Large intestine (tissue), 3 donors: Measurements from ENCODE around the gene CLINT1. TPM values are rescaled to one million over a fixed set of nuclear protein-coding genes. Genes with fewer than 3 reads are reported as not detected.
"Not testable (repeated sequence)": the region's sequence is repeated elsewhere in the genome, so short reads cannot be mapped to it uniquely, and the experiment has no call there.

Experiments
- DNase-seq, 2 donors: peaks; one replicate each; pipeline versions ENCODE4 v3.0.0 to v3.0.0-alpha.2; 2013
- H3K27ac ChIP-seq: one replicate; pipeline ENCODE4 v1.5.1; 2013; ENCODE audit warnings: low read length
- H3K27me3 ChIP-seq: 2 replicates; pipeline ENCODE4 v1.6.1; 2013; ENCODE audit warnings: low read length; ENCODE audit not compliant: control insufficient read depth, insufficient read depth
- H3K36me3 ChIP-seq: 2 replicates; pipeline ENCODE4 v1.6.1; 2013; ENCODE audit warnings: low read length; ENCODE audit not compliant: control insufficient read depth, insufficient read depth
- H3K4me1 ChIP-seq: one replicate; pipeline ENCODE4 v1.6.1; 2013; ENCODE audit warnings: low read length; ENCODE audit not compliant: control insufficient read depth, insufficient read depth
- H3K4me3 ChIP-seq: one replicate; pipeline ENCODE4 v1.5.1; 2013; ENCODE audit warnings: low read length
- H3K9me3 ChIP-seq: one replicate; pipeline ENCODE4 v1.6.1; 2013; ENCODE audit warnings: mild to moderate bottlenecking, low read depth, low read length, moderate library complexity; ENCODE audit not compliant: control insufficient read depth
- WGBS: methylation state at CpG from one replicate; pipeline ENCODE4 v1.1.5; 2013; ENCODE audit warnings: low lambda C conversion rate; ENCODE audit not compliant: insufficient coverage; 5-methylcytosine and 5-hydroxymethylcytosine counted together
- polyA plus RNA-seq: library from polyadenylated mRNA; unstranded; fragments of 120-200 nt; gene quantifications from one replicate; pipeline ENCODE4 v1.2.1, GENCODE V29; 2013

The CLINT1 gene
- polyA plus RNA-seq, 1 donor: 117 TPM

DNA sequence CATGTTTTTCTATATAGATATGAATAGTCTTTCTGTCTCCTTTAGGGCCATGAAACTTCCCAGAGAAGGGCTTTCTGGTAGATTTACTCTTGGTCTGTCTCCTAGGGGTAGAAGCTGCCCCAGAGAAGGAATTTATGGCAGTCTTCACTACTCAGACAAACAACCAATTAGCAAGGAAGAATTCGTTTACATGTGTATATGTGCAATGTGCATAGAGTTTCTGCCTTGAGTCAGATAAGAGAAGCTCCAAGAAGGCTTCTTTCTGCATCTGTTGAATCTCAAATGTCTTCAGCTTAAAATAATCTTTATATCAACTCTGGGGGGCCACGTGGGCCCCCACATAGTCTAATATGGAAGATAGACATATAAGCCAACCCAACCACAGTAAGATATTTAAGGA is 7.6 kb upstream of the CLINT1 start:
- Histone ChIP-seq H3K27me3 (no peaks in the 10 kb centered on the region), H3K9me3 (peaks cover 3% of the 10 kb centered on the region), H3K36me3 (no peaks in the 10 kb centered on the region), H3K4me3 (no peak overlapping the region), H3K4me1 (peaks cover 23% of the 10 kb centered on the region), H3K27ac (peak overlapping the region; percentile 66)
- no CpG with 5 or more reads among the region's 2 CpGs for WGBS
- DNase-seq: peak in 1 of 2 donors; percentile 18

- peak in 1 of 2 donors; percentile 46 for DNase-seq
- peak overlapping the region; percentile 60 for H3K27ac ChIP-seq
- no peaks in the 10 kb centered on the region for H3K27me3 ChIP-seq
- no peaks in the 10 kb centered on the region for H3K36me3 ChIP-seq
- no peak overlapping the region for H3K4me3 ChIP-seq
- WGBS: 10% methylated on average over 2 of the region's 4 CpGs
- H3K9me3 ChIP-seq: peaks cover 3% of the 10 kb centered on the region
- peaks cover 28% of the 10 kb centered on the region for H3K4me1 ChIP-seq
Observed at GRCh38 chr5:157865781-157866180, 6.8 kb upstream of the CLINT1 start.

DNA sequence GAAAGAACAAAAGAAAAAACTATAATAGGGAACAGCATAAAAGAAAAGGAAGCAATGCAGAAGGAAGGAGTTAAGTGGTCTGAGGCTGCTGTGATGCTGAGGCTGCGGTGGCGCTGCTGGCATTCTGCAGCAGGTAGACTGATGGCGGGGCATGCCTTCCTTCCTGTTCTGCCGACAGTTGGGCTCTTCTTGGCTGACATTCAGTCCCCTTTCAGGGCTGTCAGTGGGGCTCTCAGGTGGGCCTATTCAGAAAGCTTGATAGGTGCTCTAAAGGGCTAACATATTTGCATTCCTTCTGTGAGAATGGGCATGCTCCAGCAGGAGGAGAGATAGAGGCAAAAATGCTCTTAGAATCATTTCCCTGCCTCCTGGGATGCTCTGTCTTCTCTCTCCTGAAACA is 5.1 kb upstream of the CLINT1 start:
- no peaks in the 10 kb centered on the region for H3K27me3 ChIP-seq
- H3K9me3 ChIP-seq: no peaks in the 10 kb centered on the region
- no peaks in the 10 kb centered on the region for H3K36me3 ChIP-seq
- no CpG with 5 or more reads among the region's 4 CpGs for WGBS
- H3K4me1 ChIP-seq: peaks cover 45% of the 10 kb centered on the region
- no peak overlapping the region for H3K4me3 ChIP-seq
- no peak overlapping the region for H3K27ac ChIP-seq
- no peak for DNase-seq

DNA sequence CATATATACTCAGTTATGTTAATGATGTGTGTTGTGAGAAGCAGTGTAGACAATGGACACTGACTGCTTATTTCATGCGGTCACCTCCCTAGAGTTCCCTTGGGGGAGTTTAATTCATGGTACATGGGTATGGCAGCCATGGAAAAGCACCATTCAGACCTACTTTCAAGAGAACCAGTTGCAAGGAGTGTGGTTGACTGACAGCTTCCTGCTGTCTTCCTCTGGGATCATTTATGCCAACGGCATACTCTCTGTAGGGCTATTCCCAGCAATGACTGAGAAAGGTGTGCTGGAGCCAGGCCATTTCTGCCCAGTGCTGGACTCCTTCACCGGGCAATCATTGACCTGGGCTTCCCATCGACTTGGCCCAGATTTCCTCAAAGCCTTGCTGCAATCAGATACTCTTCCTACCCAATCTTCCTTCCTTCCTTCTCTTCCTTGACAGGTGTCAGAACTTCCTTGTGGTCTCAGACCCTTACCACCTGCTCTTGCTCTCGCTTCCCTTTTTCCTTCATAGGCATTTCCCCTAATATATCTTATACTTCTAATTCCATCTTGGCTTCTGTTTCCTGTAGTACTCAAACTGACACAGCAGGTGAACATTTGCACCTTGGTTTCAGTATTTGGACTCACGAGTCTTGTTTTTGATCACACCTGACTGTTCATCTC is 3.4 kb upstream of the CLINT1 start:
- 64% methylated on average over 3 of the region's 6 CpGs for WGBS
- H3K4me3 ChIP-seq: no peak overlapping the region
- H3K27me3 ChIP-seq: no peaks in the 10 kb centered on the region
- no peaks in the 10 kb centered on the region for H3K36me3 ChIP-seq
- DNase-seq: peak in 1 of 2 donors; percentile 25
- peaks cover 46% of the 10 kb centered on the region for H3K4me1 ChIP-seq
- peak overlapping the region; percentile 93 for H3K27ac ChIP-seq
- no peaks in the 10 kb centered on the region for H3K9me3 ChIP-seq

DNA sequence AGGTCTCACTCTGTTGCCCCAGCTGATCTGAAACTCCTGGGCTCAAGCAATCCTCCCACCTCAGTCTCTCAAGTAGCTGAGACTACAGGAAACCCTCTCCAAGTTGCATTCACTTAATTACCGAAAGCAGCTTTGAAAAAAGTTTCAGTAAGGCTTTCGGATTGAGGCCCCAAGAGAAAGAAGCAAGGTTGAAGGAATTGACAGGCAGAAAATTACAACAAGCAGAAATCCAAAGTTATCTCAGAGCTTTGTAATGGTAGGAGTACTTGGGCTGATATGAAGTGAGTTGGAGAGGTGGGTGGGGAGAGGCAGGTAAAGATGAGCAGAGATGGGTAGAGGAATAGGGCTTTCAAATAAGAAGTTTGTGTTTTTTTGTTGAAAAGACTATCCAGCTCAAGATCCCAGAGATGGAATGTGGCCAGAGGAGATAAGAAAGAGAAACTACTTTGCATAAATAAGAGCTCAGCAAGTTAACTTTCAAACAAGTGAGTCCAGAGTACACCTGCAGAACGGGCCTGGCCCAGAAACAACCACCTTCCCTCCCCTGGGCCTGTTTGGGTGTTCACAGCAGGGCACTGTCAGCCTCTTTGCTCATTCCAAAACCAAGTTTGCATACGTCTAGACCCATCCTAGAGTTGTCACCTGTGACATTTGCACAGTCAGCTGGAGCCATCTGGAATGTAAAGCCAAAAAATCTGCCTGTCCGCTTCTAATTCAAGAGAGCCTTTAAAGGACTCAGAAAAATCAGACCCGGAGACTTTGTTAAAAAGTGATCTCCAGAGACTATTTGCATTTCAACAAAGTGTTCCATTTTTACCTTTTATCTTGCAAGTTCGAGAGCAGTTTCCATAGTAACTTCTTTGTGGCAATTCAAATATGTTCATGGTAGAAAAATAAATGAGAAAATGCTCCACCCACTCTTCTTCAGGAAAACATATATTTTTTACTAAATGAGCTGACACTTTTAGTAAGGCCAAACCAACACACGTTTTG is 2.2 kb upstream of the CLINT1 start:
- Histone ChIP-seq H3K4me3 (no peak overlapping the region), H3K36me3 (no peaks in the 10 kb centered on the region), H3K27ac (peak overlapping the region; percentile 93), H3K4me1 (peaks cover 45% of the 10 kb centered on the region), H3K27me3 (no peaks in the 10 kb centered on the region), H3K9me3 (no peaks in the 10 kb centered on the region)
- peak; percentile 56 to 75 for DNase-seq
- 40% methylated on average over 3 of the region's 8 CpGs for WGBS

DNA sequence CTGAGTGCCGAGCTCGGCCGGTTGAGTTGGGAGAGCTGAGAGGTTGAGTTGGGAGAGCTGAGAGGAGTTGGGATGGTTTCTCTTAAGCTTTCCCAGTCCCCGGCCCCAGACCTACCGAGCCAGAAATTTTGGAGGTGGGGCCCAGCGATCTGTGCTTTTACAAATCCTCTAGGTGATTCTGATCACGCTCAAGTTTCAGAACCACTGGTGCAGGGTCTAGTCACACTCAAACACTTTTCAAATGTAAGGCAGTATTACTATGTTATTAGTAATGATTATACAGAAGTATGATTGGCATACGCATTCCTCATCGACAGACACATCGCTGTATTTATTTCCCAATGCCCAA is 256 bp upstream of the CLINT1 start:
- H3K27ac ChIP-seq: peak overlapping the region; percentile 93
- H3K4me3 ChIP-seq: peak overlapping the region; percentile 91
- no peak for DNase-seq
- no CpG with 5 or more reads among the region's 10 CpGs for WGBS
- no peaks in the 10 kb centered on the region for H3K27me3 ChIP-seq
- peaks cover 46% of the 10 kb centered on the region for H3K4me1 ChIP-seq
- H3K36me3 ChIP-seq: no peaks in the 10 kb centered on the region
- H3K9me3 ChIP-seq: no peaks in the 10 kb centered on the region

- whole genome bisulfite sequencing: 4% methylated on average over 3 of the region's 5 CpGs
- H3K4me1 ChIP-seq: peaks cover 42% of the 10 kb centered on the region
Observed at GRCh38 chr5:157857816-157858526, 974 bp downstream of the CLINT1 start.

GRCh38 chr5:157855404-157855994 is 3.4 kb downstream of the CLINT1 start:
- Histone ChIP-seq H3K4me1 (peaks cover 23% of the 10 kb centered on the region), H3K4me3 (no peak overlapping the region), H3K27ac (no peak overlapping the region), H3K9me3 (no peaks in the 10 kb centered on the region), H3K36me3 (peaks cover 2% of the 10 kb centered on the region), H3K27me3 (no peaks in the 10 kb centered on the region)
- DNase-seq: peak; percentile 48 to 68
- 100% methylated on average over 2 of the region's 10 CpGs for WGBS

More at GRCh38 chr5:157857816-157858526, 974 bp downstream of the CLINT1 start:
- Histone ChIP-seq H3K36me3 (no peaks in the 10 kb centered on the region), H3K9me3 (no peaks in the 10 kb centered on the region), H3K4me3 (peak overlapping the region; percentile 91), H3K27ac (peak overlapping the region; percentile 75), H3K27me3 (no peaks in the 10 kb centered on the region)
- peak; percentile 14 to 47 for DNase-seq

GRCh38 chr5:157853365-157853764 is 5.6 kb downstream of the CLINT1 start:
- WGBS: no CpG with 5 or more reads among the region's 9 CpGs
- H3K9me3 ChIP-seq, DNase-seq, H3K27ac ChIP-seq, H3K36me3 ChIP-seq, H3K27me3 ChIP-seq, H3K4me1 ChIP-seq, H3K4me3 ChIP-seq: not testable (repeated sequence)
